Esophagus squamous epithelium (tissue), 4 donors: ENCODE data around the gene PTPRD.

Experiments
- CTCF ChIP-seq, 6 experiments: fragments of 450-650 bp in 4 of 6; fragments of 200-600 bp in 2 of 6; sonication (generic) in 2 of 6; IDR thresholded peaks; one replicate each; pipeline ENCODE4 v1.5.1; 2016 to 2019; ENCODE audit warnings: antibody characterized with exemption in 6 of 6, mild to moderate bottlenecking in 4 of 6, moderate library complexity in 4 of 6
- POLR2A ChIP-seq, 4 donors: fragments of 450-650 bp; IDR thresholded peaks; one replicate each; pipeline ENCODE4 v1.6.1; 2017; ENCODE audit warnings: antibody characterized with exemption in 4 of 4, mild to moderate bottlenecking in 4 of 4, moderate library complexity in 3 of 4

GRCh38 chr9:8666060-8666459 is 1946.7 kb downstream of the PTPRD start:
- TF ChIP-seq CTCF (IDR thresholded peaks at IDR 0.05) (no peak), POLR2A (IDR thresholded peaks at IDR 0.05) (no peak)
